Caco-2 (cell line): ENCODE data around the gene PKD1L1. TPM values are rescaled to one million over a fixed set of nuclear protein-coding genes. Genes with fewer than 3 reads are reported as not detected.
"Not testable (repeated sequence)": the region's sequence is repeated elsewhere in the genome, so short reads cannot be mapped to it uniquely, and the experiment has no call there.

Experiments
- BruUV-seq: library from RNA; stranded (reverse); fragments of 400-500 nt; replicated peaks from 2 replicates; lab custom pipeline; 2021; lab: Mats Ljungman, UMichigan
- CTCF ChIA-PET: fragments of 300-600 bp; sonication (Branson Sonifier 250); formaldehyde crosslinking; loops from one replicate; lab custom pipeline; 2022; ENCODE audit warnings: antibody characterized with exemption; lab: Charles Lee
- POLR2A ChIA-PET: fragments of 300-600 bp; sonication (Branson Sonifier 250); formaldehyde crosslinking; loops from one replicate; lab custom pipeline; 2022; ENCODE audit warnings: antibody characterized with exemption; lab: Charles Lee
- DNase-seq, 2 experiments: peaks; one replicate each; pipeline versions ENCODE4 v3.0.0 to v3.0.0-alpha.2; 2020 to 2022
- H3K27me3 ChIP-seq: replicated peaks from 2 replicates; pipeline ENCODE4 v1.6.0; 2011; ENCODE audit warnings: low read length; ENCODE audit not compliant: control insufficient read depth, insufficient read depth
- H3K36me3 ChIP-seq: 2 replicates; pipeline ENCODE4 v1.5.1; 2011; ENCODE audit warnings: low read length; ENCODE audit not compliant: control insufficient read depth, insufficient read depth
- H3K4me1 ChIP-seq: fragments of 250-450 bp; sonication (Bioruptor Pico); 2 replicates; pipeline ENCODE4 v1.5.1; 2020; ENCODE audit warnings: mild to moderate bottlenecking
- H3K4me3 ChIP-seq: 2 replicates; pipeline ENCODE4 v1.5.1; 2011; ENCODE audit warnings: low read depth, mild to moderate bottlenecking, control low read depth, low read length
- H3K9me3 ChIP-seq: fragments of 250-450 bp; sonication (Bioruptor Pico); 2 replicates; pipeline ENCODE4 v1.5.1; 2020; ENCODE audit warnings: mild to moderate bottlenecking, moderate library complexity
- H3K27ac Mint-ChIP-seq: one replicate; pipeline ENCODE4 v1.8.0; 2022; ENCODE audit warnings: mixed read lengths; ENCODE audit not compliant: unreplicated experiment
- H3K27me3 Mint-ChIP-seq: one replicate; pipeline ENCODE4 v1.8.0; 2022; ENCODE audit warnings: mixed read lengths; ENCODE audit not compliant: insufficient read depth, unreplicated experiment
- H3K36me3 Mint-ChIP-seq: one replicate; pipeline ENCODE4 v1.8.0; 2022; ENCODE audit warnings: mild to moderate bottlenecking, mixed read lengths; ENCODE audit not compliant: insufficient read depth, unreplicated experiment
- H3K4me1 Mint-ChIP-seq: one replicate; pipeline ENCODE4 v1.8.0; 2022; ENCODE audit warnings: low read depth, mixed read lengths; ENCODE audit not compliant: unreplicated experiment
- H3K4me3 Mint-ChIP-seq: one replicate; pipeline ENCODE4 v1.8.0; 2022; ENCODE audit warnings: mild to moderate bottlenecking, moderate library complexity, mixed read lengths; ENCODE audit not compliant: unreplicated experiment
- H3K9me3 Mint-ChIP-seq: one replicate; pipeline ENCODE4 v1.8.0; 2022; ENCODE audit warnings: mixed read lengths; ENCODE audit not compliant: unreplicated experiment
- intact Hi-C: fragments of 100-400 bp; cut with micrococcal nuclease; formaldehyde crosslinking; loops from one replicate; pipeline ENCODE4 v1.10.0; 2022; ENCODE audit not compliant: unreplicated experiment
- total RNA-seq: library from RNA; stranded (reverse); gene quantifications from 2 replicates; pipeline ENCODE4 v1.2.3, GENCODE V29; 2022
- TF ChIP-seq, protein P1 (sequence below), 2 experiments: fragments of 200-600 bp in 1 of 2; IDR thresholded peaks; 1 replicate in 1 of 2; 2 replicates in 1 of 2; pipeline versions ENCODE4 v1.5.1 to v1.8.0; 2011 to 2022; ENCODE audit warnings: antibody characterized with exemption in 1 of 2, control low read depth in 1 of 2, inconsistent platforms in 1 of 2, low read depth in 1 of 2, low read length in 1 of 2, mild to moderate bottlenecking in 1 of 2, moderate library complexity in 1 of 2; ENCODE audit not compliant: insufficient read depth in 1 of 2, severe bottlenecking in 1 of 2, unreplicated experiment in 1 of 2

Gene PKD1L1
- total RNA-seq, 1 experiment from 2014 or later: 0.25 TPM

DNA sequence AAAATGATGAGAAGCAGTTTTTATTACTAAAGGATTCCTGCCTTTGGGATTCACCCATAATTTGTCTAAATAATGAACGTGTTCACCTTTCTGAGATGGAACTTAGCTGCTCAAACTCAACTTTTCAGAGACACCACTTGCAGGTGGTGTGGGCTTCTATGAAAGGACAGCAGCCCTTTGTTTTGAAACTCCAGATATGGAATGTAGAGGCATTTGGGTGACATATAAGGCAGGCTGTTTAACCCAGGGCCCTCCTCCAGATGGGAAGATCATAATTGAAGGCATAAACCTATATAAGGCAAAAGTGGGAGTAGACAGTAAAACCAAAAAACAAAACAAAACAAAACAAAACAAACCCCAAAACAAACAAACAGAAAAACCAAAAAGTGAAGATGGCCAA, 43.0 kb upstream of the PKD1L1 start:
- CTCF ChIA-PET: interaction anchor here (0.6 to 2.3 kb wide), 8 partner anchors 9 to 164 kb away, joined by 3 to 27 read pairs (median 7); partner anchors contain the start of genes PKD1L1 and UPP1

DNA sequence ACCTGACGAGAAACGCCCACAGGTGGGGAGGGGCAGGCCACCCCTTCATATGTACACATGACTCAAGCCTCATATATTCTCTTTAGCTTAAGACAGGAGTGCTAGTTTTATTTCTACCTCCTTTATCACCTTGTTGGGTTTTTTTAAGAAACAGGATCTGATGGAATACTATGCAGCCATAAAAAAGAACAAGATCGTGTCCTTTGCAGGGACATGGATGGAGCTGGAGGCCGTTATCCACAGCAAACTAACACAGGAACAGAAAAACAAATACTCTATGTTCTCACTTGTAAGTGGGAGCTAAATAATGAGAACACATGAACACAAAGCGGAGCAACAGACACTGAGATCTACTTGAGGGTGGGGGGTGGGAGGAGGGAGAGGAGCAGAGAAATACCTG, 42.3 kb upstream of the PKD1L1 start:
- H3K9me3 Mint-ChIP-seq: peaks cover 13% of the 10 kb centered on the region
- no peak overlapping the region for H3K4me3 Mint-ChIP-seq
- Histone ChIP-seq H3K4me3 (no peak overlapping the region), H3K4me1 (peaks cover 23% of the 10 kb centered on the region), H3K27me3 (no peaks in the 10 kb centered on the region), H3K36me3 (no peaks in the 10 kb centered on the region), H3K9me3 (no peaks in the 10 kb centered on the region)
- intact Hi-C loops: no loop called here
- POLR2A ChIA-PET: no interaction called here
- peaks cover 25% of the 10 kb centered on the region for H3K4me1 Mint-ChIP-seq
- DNase-seq: no peak
- CTCF ChIA-PET: interaction anchor here (2.3 kb wide), 1 partner anchor 118 kb away, joined by 9 read pairs; no protein-coding TSS in a partner anchor
- no peaks in the 10 kb centered on the region for H3K27me3 Mint-ChIP-seq
- H3K27ac Mint-ChIP-seq: no peak overlapping the region
- BruUV-seq: no TSS peak
- no peaks in the 10 kb centered on the region for H3K36me3 Mint-ChIP-seq
- TF ChIP-seq, protein P1, sequence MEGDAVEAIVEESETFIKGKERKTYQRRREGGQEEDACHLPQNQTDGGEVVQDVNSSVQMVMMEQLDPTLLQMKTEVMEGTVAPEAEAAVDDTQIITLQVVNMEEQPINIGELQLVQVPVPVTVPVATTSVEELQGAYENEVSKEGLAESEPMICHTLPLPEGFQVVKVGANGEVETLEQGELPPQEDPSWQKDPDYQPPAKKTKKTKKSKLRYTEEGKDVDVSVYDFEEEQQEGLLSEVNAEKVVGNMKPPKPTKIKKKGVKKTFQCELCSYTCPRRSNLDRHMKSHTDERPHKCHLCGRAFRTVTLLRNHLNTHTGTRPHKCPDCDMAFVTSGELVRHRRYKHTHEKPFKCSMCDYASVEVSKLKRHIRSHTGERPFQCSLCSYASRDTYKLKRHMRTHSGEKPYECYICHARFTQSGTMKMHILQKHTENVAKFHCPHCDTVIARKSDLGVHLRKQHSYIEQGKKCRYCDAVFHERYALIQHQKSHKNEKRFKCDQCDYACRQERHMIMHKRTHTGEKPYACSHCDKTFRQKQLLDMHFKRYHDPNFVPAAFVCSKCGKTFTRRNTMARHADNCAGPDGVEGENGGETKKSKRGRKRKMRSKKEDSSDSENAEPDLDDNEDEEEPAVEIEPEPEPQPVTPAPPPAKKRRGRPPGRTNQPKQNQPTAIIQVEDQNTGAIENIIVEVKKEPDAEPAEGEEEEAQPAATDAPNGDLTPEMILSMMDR (IDR thresholded peaks at IDR 0.05; ENCODE audit: insufficient read depth in 1 of 2, low read depth in 1 of 2, low read length in 1 of 2, severe bottlenecking in 1 of 2, unreplicated experiment in 1 of 2): no peak

More for the DNA sequence above, 43.0 kb upstream of the PKD1L1 start:
- no peaks in the 10 kb centered on the region for H3K27me3 ChIP-seq
- POLR2A ChIA-PET: no interaction called here
- Mint-ChIP-seq H3K36me3 (no peaks in the 10 kb centered on the region), H3K4me3 (peak overlapping the region; percentile 85), H3K9me3 (peaks cover 13% of the 10 kb centered on the region), H3K27me3 (no peaks in the 10 kb centered on the region), H3K27ac (peak overlapping the region; percentile 68), H3K4me1 (peaks cover 25% of the 10 kb centered on the region)
- H3K36me3 ChIP-seq: no peaks in the 10 kb centered on the region
- intact Hi-C loops: loop anchor here (1.0 kb wide), 3 partner anchors 98 to 163 kb away; partner anchors contain the start of gene UPP1
- TF ChIP-seq, protein P1 (IDR thresholded peaks at IDR 0.05; ENCODE audit: insufficient read depth in 1 of 2, low read depth in 1 of 2, low read length in 1 of 2, severe bottlenecking in 1 of 2, unreplicated experiment in 1 of 2): no peak
- H3K4me1 ChIP-seq: peaks cover 23% of the 10 kb centered on the region
- H3K4me3 ChIP-seq: no peak overlapping the region
- BruUV-seq: no TSS peak
- no peaks in the 10 kb centered on the region for H3K9me3 ChIP-seq
- no peak for DNase-seq

DNA sequence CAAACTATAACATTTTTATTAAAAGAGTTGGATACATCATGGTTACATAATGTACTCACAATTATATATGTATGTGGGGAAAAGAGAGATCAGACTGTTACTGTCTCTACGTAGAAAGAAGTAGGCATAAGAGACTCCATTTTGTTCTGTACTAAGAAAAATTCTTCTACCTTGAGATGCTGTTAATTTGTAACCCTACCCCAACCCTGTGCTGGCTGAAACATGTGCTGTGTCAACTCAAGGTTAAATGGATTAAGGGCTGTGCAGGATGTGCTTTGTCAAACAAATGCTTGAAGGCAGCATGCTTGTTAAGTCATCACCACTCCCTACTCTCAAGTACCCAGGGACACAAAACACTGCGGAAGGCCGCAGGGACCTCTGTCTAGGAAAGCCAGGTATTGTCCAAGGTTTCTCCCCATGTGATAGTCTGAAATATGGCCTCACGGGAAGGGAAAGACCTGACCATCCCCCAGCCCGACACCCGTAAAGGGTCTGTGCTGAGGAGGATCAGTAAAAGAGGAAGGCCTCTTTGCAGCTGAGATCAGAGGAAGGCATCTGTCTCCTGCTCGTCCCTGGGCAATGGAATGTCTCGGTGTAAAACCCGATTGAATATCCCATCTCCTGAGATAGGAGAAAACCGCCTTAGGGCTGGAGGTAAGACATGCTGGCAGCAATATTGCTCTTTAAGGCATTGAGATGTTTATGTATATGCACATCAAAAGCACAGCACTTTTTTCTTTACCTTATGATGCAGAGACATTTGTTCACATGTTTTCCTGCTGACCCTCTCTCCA, 41.5 kb upstream of the PKD1L1 start:
- peaks cover 25% of the 10 kb centered on the region for H3K4me1 Mint-ChIP-seq
- CTCF ChIA-PET: interaction anchor here (1.5 kb wide), 1 partner anchor 121 kb away, joined by 6 read pairs; no protein-coding TSS in a partner anchor
- peaks cover 23% of the 10 kb centered on the region for H3K4me1 ChIP-seq
- peak; percentile 62 to 70 for DNase-seq
- H3K9me3 Mint-ChIP-seq, BruUV-seq, H3K4me3 Mint-ChIP-seq, POLR2A ChIA-PET, H3K36me3 Mint-ChIP-seq, H3K27me3 Mint-ChIP-seq, H3K9me3 ChIP-seq, H3K4me3 ChIP-seq, H3K36me3 ChIP-seq, H3K27me3 ChIP-seq: not testable (repeated sequence)
- intact Hi-C loops: loop anchor here (1.0 kb wide), 1 partner anchor 11 kb away; the partner anchor contains the start of gene HUS1
- H3K27ac Mint-ChIP-seq: peak overlapping the region; percentile 46
